GM12878 (cell line): ENCODE measurements around the gene PAOX. TPM values are rescaled to one million over a fixed set of nuclear protein-coding genes. Genes with fewer than 3 reads are reported as not detected.

ENCODE experiments used
- ATAC-seq: fragments of 200-7000 bp; cut with Tn5 transposase; 3 replicates; pipeline ENCODE4 v1.9.1; 2020; ENCODE audit warnings: mild to moderate bottlenecking, moderate library complexity
- BruUV-seq: library from RNA; stranded (reverse); fragments of 400-500 nt; replicated peaks from 2 replicates; lab custom pipeline; 2021; lab: Mats Ljungman, UMichigan
- CTCF ChIA-PET: fragments of 300-600 bp; sonication (Branson Sonifier 250); formaldehyde crosslinking; extraction: SDS; loops from one replicate; lab custom pipeline; 2021; ENCODE audit warnings: inconsistent platforms; lab: Yijun Ruan, JAX
- POLR2A ChIA-PET: fragments of 350-600 bp; formaldehyde crosslinking; extraction: SDS; loops from one replicate; lab custom pipeline; 2021; ENCODE audit warnings: inconsistent platforms; lab: Charles Lee
- RAD21 ChIA-PET: fragments of 300-600 bp; sonication (Branson Sonifier 250); formaldehyde crosslinking; loops from one replicate; lab custom pipeline; 2023; ENCODE audit warnings: antibody characterized with exemption; ENCODE audit not compliant: unreplicated experiment; lab: Charles Lee
- SMC1A ChIA-PET: fragments of 300-600 bp; sonication (Branson Sonifier 250); formaldehyde crosslinking; loops from one replicate; lab custom pipeline; 2023; ENCODE audit not compliant: unreplicated experiment, uncharacterized antibody; lab: Charles Lee
- DNase-seq: peaks from one replicate; pipeline ENCODE4 v3.0.0-alpha.2; 2011; ENCODE audit warnings: low read depth, low spot score
- FAIRE-seq: peaks from 3 replicates; lab custom pipeline; 2011; peaks lifted over from hg19 to GRCh38; lab: Jason Lieb, UNC
- H2AFZ ChIP-seq: 2 replicates; pipeline ENCODE4 v1.6.0; 2011; ENCODE audit warnings: low read depth, low read length, control low read depth; ENCODE audit not compliant: control insufficient read depth
- H3K27ac ChIP-seq: 2 replicates; pipeline ENCODE4 v1.5.1; 2011; ENCODE audit warnings: control low read depth; ENCODE audit not compliant: control insufficient read depth, insufficient read depth
- H3K27me3 ChIP-seq, 2 experiments: replicated peaks in 1 of 2; 2 replicates each; pipeline versions ENCODE4 v1.6.0 to v1.6.1; 2011; ENCODE audit warnings: low read length in 1 of 2; ENCODE audit not compliant: control insufficient read depth in 2 of 2, insufficient read depth in 2 of 2
- H3K36me3 ChIP-seq, 2 experiments: 2 replicates each; pipeline ENCODE4 v1.5.1; 2011; ENCODE audit warnings: low read length in 1 of 2; ENCODE audit not compliant: control insufficient read depth in 2 of 2, insufficient read depth in 2 of 2
- H3K4me1 ChIP-seq: 2 replicates; pipeline ENCODE4 v1.6.1; 2011; ENCODE audit warnings: mild to moderate bottlenecking, low read length, moderate library complexity, mixed read lengths; ENCODE audit not compliant: control insufficient read depth, insufficient read depth
- H3K4me2 ChIP-seq: 2 replicates; pipeline ENCODE4 v1.6.0; 2011; ENCODE audit warnings: control low read depth; ENCODE audit not compliant: control insufficient read depth, insufficient read depth
- H3K4me3 ChIP-seq: fragments of 200-600 bp; sonication (generic); 2 replicates; pipeline ENCODE4 v1.5.1; 2016
- H3K79me2 ChIP-seq: 2 replicates; pipeline ENCODE4 v1.6.0; 2011; ENCODE audit warnings: low read length; ENCODE audit not compliant: control insufficient read depth, insufficient read depth
- H3K9ac ChIP-seq: 2 replicates; pipeline ENCODE4 v1.8.0; 2011; ENCODE audit warnings: low read length, control low read depth, mixed read lengths; ENCODE audit not compliant: control insufficient read depth, insufficient read depth
- H3K9me3 ChIP-seq: replicated peaks from 3 replicates; pipeline ENCODE4 v1.5.1; 2011; ENCODE audit warnings: mild to moderate bottlenecking, low read length; ENCODE audit not compliant: control insufficient read depth, insufficient read depth
- H4K20me1 ChIP-seq: 2 replicates; pipeline ENCODE4 v1.6.0; 2011; ENCODE audit not compliant: control insufficient read depth, insufficient read depth
- BACH1 ChIP-seq: fragments of 450-650 bp; IDR thresholded peaks from 2 replicates; pipeline ENCODE4 v1.6.1; 2017; ENCODE audit warnings: mild to moderate bottlenecking, borderline replicate concordance
- CBFB ChIP-seq: IDR thresholded peaks from 2 replicates; pipeline ENCODE4 v1.6.1; 2016; ENCODE audit warnings: antibody characterized with exemption, low read depth
- CBX5 ChIP-seq: sonication (generic); IDR thresholded peaks from 2 replicates; pipeline ENCODE4 v1.6.1; 2016; ENCODE audit warnings: low read depth, moderate library complexity, mild to moderate bottlenecking, inconsistent platforms
- ESRRA ChIP-seq: IDR thresholded peaks from 2 replicates; pipeline ENCODE4 v1.6.1; 2012; ENCODE audit warnings: mild to moderate bottlenecking, low read length, improper control_type of control experiment
- IKZF1 ChIP-seq: fragments of 450-650 bp; conservative IDR thresholded peaks from 2 replicates; pipeline ENCODE4 v1.6.1; 2017; ENCODE audit warnings: antibody characterized with exemption, mild to moderate bottlenecking
- KDM1A ChIP-seq: fragments of 200-600 bp; sonication (generic); IDR thresholded peaks from 2 replicates; pipeline ENCODE4 v1.6.1; 2016; ENCODE audit warnings: borderline replicate concordance
- RBBP5 ChIP-seq: fragments of 200-600 bp; sonication (generic); conservative IDR thresholded peaks from 2 replicates; pipeline ENCODE4 v1.6.1; 2016
- SIN3A ChIP-seq: IDR thresholded peaks from 2 replicates; pipeline ENCODE4 v1.6.1; 2012; ENCODE audit warnings: low read depth, low read length, improper control_type of control experiment
- YBX1 ChIP-seq: fragments of 450-650 bp; IDR thresholded peaks from 2 replicates; pipeline ENCODE4 v1.6.1; 2016; ENCODE audit warnings: antibody characterized with exemption
- ZNF384 ChIP-seq: IDR thresholded peaks from 2 replicates; pipeline ENCODE4 v1.6.1; 2012; ENCODE audit warnings: low read depth, mild to moderate bottlenecking, low read length, improper control_type of control experiment, borderline replicate concordance
- ZNF622 ChIP-seq: fragments of 450-650 bp; IDR thresholded peaks from 2 replicates; pipeline ENCODE4 v1.6.1; 2017; ENCODE audit warnings: mild to moderate bottlenecking, inconsistent platforms
- WGBS: methylation state at CpG from one replicate; pipeline ENCODE4 v1.1.6; 2016; ENCODE audit warnings: low lambda C conversion rate; ENCODE audit not compliant: insufficient replicate concordance, insufficient coverage; ENCODE audit errors: missing lambda C conversion rate; 5-methylcytosine and 5-hydroxymethylcytosine counted together
- in situ Hi-C: fragments of 300-500 bp; cut with MboI; formaldehyde crosslinking; loops from 9 replicates; pipeline ENCODE4 v1.14.3; 2018; ENCODE audit warnings: mixed read lengths
- intact Hi-C: fragments of 100-400 bp; cut with micrococcal nuclease; formaldehyde crosslinking; loops from one replicate; pipeline ENCODE4 v1.14.2; 2022; ENCODE audit not compliant: unreplicated experiment
- polyA plus RNA-seq, 11 experiments: library from polyadenylated mRNA; depleted of rRNA in 4 of 11; unstranded in 6 of 11; stranded (reverse) in 5 of 11; fragments of >200 nt; fragmentation: Nextera tagmentation in 4 of 11; fragmentation: Illumina TruSeq in 1 of 11; extraction: Ambion mirVana in 4 of 11; extraction: Trizol in 1 of 11; gene quantifications; 1 replicate in 1 of 11; 2 replicates in 10 of 11; pipeline versions ENCODE4 v1.2.1 to v1.2.3, GENCODE V29; 2011 to 2016; ENCODE audit warnings: inconsistent platforms in 2 of 11, missing spikeins in 2 of 11, low read depth in 1 of 11
- total RNA-seq, 4 experiments: library from RNA; depleted of rRNA in 3 of 4; stranded (reverse); fragments of >200 nt in 3 of 4; fragmentation: Illumina TruSeq in 1 of 4; extraction: Trizol in 1 of 4; gene quantifications; 2 replicates each; pipeline versions ENCODE4 v1.2.1 to v1.2.3, GENCODE V29; 2013 to 2021
- TF ChIP-seq, protein P1 (sequence below): fragments of 150-350 bp; IDR thresholded peaks from 2 replicates; pipeline ENCODE4 v1.6.1; 2014; ENCODE audit warnings: mild to moderate bottlenecking, low read depth, low read length
- TF ChIP-seq, protein P2 (sequence below): IDR thresholded peaks from 2 replicates; pipeline ENCODE4 v1.6.1; 2011; ENCODE audit warnings: borderline replicate concordance, low read depth, mild to moderate bottlenecking, moderate library complexity, low read length; ENCODE audit not compliant: insufficient read depth, poor library complexity, severe bottlenecking

The PAOX gene
- total and polyA plus RNA-seq, 10 of the 15 experiments (the other 5 are each of a cell fraction or from before 2014, with no cell fraction given) = 1.2 to 22.2 (median 10.5) TPM

DNA sequence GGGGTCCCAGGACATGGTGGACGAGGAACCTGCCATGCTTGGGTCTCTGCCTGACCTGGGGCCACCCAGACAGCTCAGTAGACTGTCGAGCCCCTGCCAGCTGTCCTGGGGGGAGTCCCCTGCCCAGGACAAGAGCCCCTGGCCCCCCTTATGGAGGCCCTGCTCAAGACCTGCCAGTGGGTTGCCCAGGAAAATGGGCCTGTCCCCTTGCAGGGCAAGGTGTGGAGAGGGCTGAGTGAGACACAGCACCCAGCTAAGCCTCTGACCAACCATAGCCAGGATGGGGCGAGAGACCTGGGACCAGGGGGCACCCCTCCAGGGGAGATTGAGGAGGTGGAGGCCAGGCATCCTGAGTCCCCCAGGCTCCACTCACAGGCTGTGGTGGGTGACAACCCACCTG, 23.1 kb upstream of the PAOX start:
- H3K9me3 ChIP-seq = no peaks in the 10 kb centered on the region
- POLR2A ChIA-PET = interaction anchor here (0.6 kb wide), 1 partner anchor 17 kb away, joined by 3 read pairs; no protein-coding TSS in a partner anchor
- FAIRE-seq = no peak
- H4K20me1 ChIP-seq = no peaks in the 10 kb centered on the region
- TF ChIP-seq KDM1A = no peak
- no peak for TF ChIP-seq RBBP5
- no peak for TF ChIP-seq SIN3A
- no peak for TF ChIP-seq ESRRA
- TF ChIP-seq, protein P1, sequence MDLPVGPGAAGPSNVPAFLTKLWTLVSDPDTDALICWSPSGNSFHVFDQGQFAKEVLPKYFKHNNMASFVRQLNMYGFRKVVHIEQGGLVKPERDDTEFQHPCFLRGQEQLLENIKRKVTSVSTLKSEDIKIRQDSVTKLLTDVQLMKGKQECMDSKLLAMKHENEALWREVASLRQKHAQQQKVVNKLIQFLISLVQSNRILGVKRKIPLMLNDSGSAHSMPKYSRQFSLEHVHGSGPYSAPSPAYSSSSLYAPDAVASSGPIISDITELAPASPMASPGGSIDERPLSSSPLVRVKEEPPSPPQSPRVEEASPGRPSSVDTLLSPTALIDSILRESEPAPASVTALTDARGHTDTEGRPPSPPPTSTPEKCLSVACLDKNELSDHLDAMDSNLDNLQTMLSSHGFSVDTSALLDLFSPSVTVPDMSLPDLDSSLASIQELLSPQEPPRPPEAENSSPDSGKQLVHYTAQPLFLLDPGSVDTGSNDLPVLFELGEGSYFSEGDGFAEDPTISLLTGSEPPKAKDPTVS = no peak
- no peak for TF ChIP-seq YBX1
- TF ChIP-seq BACH1 = no peak
- no peak for TF ChIP-seq IKZF1
- no peak for TF ChIP-seq ZNF622
- TF ChIP-seq ZNF384 = no peak
- TF ChIP-seq CBX5 = no peak
- TF ChIP-seq, protein P2, sequence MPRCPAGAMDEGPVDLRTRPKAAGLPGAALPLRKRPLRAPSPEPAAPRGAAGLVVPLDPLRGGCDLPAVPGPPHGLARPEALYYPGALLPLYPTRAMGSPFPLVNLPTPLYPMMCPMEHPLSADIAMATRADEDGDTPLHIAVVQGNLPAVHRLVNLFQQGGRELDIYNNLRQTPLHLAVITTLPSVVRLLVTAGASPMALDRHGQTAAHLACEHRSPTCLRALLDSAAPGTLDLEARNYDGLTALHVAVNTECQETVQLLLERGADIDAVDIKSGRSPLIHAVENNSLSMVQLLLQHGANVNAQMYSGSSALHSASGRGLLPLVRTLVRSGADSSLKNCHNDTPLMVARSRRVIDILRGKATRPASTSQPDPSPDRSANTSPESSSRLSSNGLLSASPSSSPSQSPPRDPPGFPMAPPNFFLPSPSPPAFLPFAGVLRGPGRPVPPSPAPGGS = no peak
- TF ChIP-seq CBFB = no peak
- H3K4me1 ChIP-seq = peaks cover 2% of the 10 kb centered on the region
- WGBS = 94% methylated on average over 3 of the region's 3 CpGs
- DNase-seq = no peak
- no peaks in the 10 kb centered on the region for H3K36me3 ChIP-seq
- H2AFZ ChIP-seq = no peak overlapping the region
- in situ Hi-C loops (no loop called here), intact Hi-C loops (no loop called here)
- SMC1A ChIA-PET = interaction anchor here (1.0 kb wide), 1 partner anchor 12 kb away, joined by 4 read pairs; no protein-coding TSS in a partner anchor
- CTCF ChIA-PET = interaction anchor here (1.2 kb wide), 1 partner anchor 82 kb away, joined by 5 read pairs; no protein-coding TSS in a partner anchor
- RAD21 ChIA-PET = interaction anchor here (0.9 to 1.2 kb wide), 2 partner anchors 26 to 45 kb away, joined by 3 read pairs; no protein-coding TSS in a partner anchor
- H3K79me2 ChIP-seq = no peaks in the 10 kb centered on the region; the same call in 1 of the 2 replicates
- no peak overlapping the region for H3K27ac ChIP-seq
- no peak overlapping the region for H3K9ac ChIP-seq
- no peak overlapping the region for H3K4me3 ChIP-seq
- no peaks in the 10 kb centered on the region for H3K27me3 ChIP-seq
- no TSS peak for BruUV-seq
- ATAC-seq = no peak
- H3K4me2 ChIP-seq = no peak overlapping the region
